ENCODE results near the gene EFCAB6.

GRCh38 chr22:43826142-43827002 is 14.3 kb upstream of the EFCAB6 start:
- TF ChIP-seq POLR2A (IDR thresholded peaks at IDR 0.05; ENCODE audit: low read length) = no peak
- no peak for TF ChIP-seq GATA1 (IDR thresholded peaks at IDR 0.05; ENCODE audit: low read depth, low read length)

All from erythroblast (primary cell).